GM19239 (cell line): Measurements from ENCODE around the gene CDK2AP2.
"Not testable (repeated sequence)": the region's sequence is repeated elsewhere in the genome, so short reads cannot be mapped to it uniquely, and the experiment has no call there.

Source experiments
- DNase-seq: peaks from one replicate; pipeline ENCODE4 v3.0.0; 2011; ENCODE audit warnings: low spot score; ENCODE audit not compliant: insufficient read length
- FAIRE-seq: peaks from 2 replicates; lab custom pipeline; 2011; peaks lifted over from hg19 to GRCh38; lab: Jason Lieb, UNC

CDK2AP2 gene

GRCh38 chr11:67468759-67469507, 39.0 kb downstream of the CDK2AP2 start, which contains the start of gene TMEM134:
TMEM134 (minus strand) TSS chr11:67469251; CDS start chr11:67469192, 59 bp downstream.
- DNase-seq, result peak; percentile 93
- FAIRE-seq, result peak; percentile 23

GRCh38 chr11:67468456-67468758, 39.6 kb downstream of the CDK2AP2 start:
- FAIRE-seq (no peak), DNase-seq (no peak)

GRCh38 chr11:67468056-67468455, 39.9 kb downstream of the CDK2AP2 start:
- no peak for DNase-seq
- no peak for FAIRE-seq

- DNase-seq (no peak), FAIRE-seq (no peak)
Measured at GRCh38 chr11:67466962-67467771, 40.8 kb downstream of the CDK2AP2 start.

GRCh38 chr11:67466367-67466766, 41.6 kb downstream of the CDK2AP2 start:
- FAIRE-seq (no peak), DNase-seq (no peak)

- not testable (repeated sequence) for DNase-seq, FAIRE-seq
Measured at GRCh38 chr11:67465530-67465929, 42.4 kb downstream of the CDK2AP2 start.

- FAIRE-seq (peak; percentile 35), DNase-seq (no peak)
Measured at GRCh38 chr11:67465189-67465510, 42.8 kb downstream of the CDK2AP2 start.

GRCh38 chr11:67464411-67465188, 43.4 kb downstream of the CDK2AP2 start:
- FAIRE-seq (peak; percentile 89), DNase-seq (peak; percentile 93)

- FAIRE-seq, result no peak
- DNase-seq, result no peak
Measured at GRCh38 chr11:67463680-67464410, 44.1 kb downstream of the CDK2AP2 start.

- no peak for FAIRE-seq
- DNase-seq, result no peak
Measured at GRCh38 chr11:67463186-67463585, 44.8 kb downstream of the CDK2AP2 start.

GRCh38 chr11:67458266-67458665, 49.7 kb downstream of the CDK2AP2 start:
- FAIRE-seq (no peak), DNase-seq (no peak)

- FAIRE-seq (no peak), DNase-seq (no peak)
Measured at GRCh38 chr11:67457453-67457852, 50.5 kb downstream of the CDK2AP2 start.
